Ecto neural progenitor cell (in vitro differentiated cells): ENCODE data around the gene ZSCAN32.

ENCODE experiments used
- DNase-seq: peaks from one replicate; pipeline ENCODE4 v3.0.0-alpha.2; 2018; ENCODE audit warnings: low spot score

Gene ZSCAN32

DNA sequence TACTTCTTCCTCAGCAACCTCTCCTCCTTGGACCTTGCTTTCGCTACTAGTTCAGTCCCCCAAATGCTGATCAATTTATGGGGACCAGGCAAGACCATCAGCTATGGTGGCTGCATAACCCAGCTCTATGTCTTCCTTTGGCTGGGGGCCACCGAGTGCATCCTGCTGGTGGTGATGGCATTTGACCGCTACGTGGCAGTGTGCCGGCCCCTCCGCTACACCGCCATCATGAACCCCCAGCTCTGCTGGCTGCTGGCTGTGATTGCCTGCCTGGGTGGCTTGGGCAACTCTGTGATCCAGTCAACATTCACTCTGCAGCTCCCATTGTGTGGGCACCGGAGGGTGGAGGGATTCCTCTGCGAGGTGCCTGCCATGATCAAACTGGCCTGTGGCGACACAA is 44.7 kb downstream of the ZSCAN32 start:
- no peak for DNase-seq

DNA sequence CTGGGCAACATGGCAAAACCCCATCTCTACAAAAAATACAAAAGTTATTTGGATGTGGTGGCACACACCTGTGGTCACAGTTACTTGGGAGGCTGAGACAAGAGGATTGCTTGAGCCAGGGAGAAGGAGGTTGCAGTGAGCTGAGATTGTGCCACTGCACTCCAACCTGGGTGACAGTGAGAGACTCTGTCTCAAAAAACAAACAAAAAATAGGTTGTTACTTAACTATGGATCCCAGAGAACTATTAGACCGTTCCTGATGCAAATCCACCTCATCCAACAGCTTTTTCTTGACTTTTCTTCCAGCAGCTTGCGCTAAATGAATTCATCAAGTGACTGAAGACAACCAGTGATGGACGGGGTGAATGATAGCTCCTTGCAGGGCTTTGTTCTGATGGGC is 45.2 kb downstream of the ZSCAN32 start, which contains the start of gene OR2C1:
TSS of gene OR2C1 (plus strand) at position 301 of the 400 bp plus-strand sequence. CDS start at position 353, 52 bp downstream.
- DNase-seq, result no peak

DNA sequence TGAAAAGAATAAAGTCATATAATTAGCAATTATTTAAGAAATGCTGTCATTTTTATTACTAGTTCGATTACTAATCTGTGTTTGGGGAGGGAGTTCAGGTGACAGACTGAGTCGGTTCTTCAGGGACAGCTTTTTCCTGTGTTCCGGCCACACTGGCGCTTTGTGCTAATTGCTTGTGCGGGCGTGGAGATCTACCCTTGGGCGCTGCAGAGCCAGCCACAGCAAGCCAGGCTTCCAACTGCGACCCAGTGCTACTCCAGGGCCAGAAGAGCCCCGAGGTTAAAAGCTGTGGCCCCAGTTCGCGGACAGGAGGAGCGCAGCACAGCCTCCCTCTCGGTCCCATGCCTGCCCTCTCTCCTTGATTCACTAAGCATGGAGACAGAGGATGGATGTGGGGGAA is 51.6 kb downstream of the ZSCAN32 start:
- DNase-seq, result no peak

DNA sequence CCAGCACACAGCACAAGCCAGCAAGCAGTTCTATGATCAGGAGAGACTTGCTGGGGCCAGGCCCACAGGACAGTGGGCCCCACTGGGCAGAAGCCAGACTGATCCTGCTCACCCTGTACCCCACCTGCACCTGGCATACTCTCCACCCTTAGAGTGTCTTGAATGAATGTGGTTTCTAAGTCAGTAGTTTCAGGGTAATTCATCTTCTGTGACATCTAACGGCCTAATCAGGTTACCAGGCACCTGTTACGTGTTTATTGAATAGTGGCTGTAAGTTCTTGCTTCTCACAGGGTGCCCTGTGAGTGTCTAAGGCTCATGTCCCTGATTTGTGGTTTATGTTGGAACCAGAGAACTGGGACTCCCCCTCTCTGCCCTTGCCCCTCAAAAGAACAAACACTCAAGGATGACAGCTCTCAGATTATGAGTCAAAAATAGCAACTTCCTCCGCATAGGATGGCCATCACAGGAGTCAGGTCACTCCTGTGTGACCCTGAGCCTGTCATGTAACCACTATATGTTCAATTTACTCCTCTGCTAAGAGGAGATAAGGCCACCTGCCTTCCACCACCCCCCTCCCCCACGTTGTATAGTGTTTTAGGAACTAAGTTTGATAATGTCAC is 52.1 kb downstream of the ZSCAN32 start:
- no peak for DNase-seq

DNA sequence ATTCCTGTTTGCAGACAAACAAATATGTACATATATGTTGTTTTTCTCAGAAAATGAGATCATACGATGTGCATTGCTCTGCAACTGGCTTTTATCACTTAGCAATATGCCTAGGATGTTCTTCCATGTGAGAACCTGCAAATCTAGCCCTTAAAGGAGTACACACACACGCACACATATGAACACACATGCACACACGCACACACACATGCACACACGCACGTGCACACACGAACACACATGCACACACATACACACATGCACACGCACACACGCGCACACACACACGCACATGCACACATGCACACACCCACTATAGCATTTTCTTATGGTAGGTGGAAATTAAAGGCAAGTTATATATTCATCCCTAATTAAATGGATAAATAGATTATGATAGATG is 53.2 kb downstream of the ZSCAN32 start:
- no peak for DNase-seq

DNA sequence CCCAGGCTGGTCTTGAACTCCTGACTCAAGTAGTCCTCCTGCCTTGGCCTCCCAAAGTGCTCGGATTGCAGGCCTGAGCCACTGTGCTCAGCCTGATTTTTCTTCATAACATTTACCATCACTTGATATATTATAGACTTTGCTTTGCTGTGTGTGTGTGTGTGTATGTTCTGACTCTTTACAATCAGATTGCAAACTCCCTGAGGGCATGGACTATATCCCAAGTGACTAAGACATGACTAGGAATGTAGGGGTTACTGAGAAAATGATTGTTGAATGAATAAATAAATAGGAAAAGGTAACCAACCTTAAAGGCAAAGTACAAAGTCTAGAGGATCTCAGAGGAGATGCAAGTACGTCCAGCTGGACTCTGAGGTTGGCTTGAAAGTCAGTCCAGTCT is 54.8 kb downstream of the ZSCAN32 start:
- no peak for DNase-seq
